Lung microvascular endothelial cell (primary cell): ENCODE data around the gene GSTT2B. TPM values are rescaled to one million over a fixed set of nuclear protein-coding genes. Genes with fewer than 3 reads are reported as not detected.
"Not testable (repeated sequence)": the region's sequence is repeated elsewhere in the genome, so short reads cannot be mapped to it uniquely, and the experiment has no call there.

Experiments
- DNase-seq, 2 donors: peaks; one replicate each; pipeline versions ENCODE4 v3.0.0 to v3.0.0-alpha.2; 2010; ENCODE audit warnings: low read depth in 2 of 2
- total RNA-seq: library from RNA; depleted of rRNA; stranded (reverse); fragments of >200 nt; gene quantifications from 2 replicates; pipeline ENCODE4 v1.2.1, GENCODE V29; 2014

Gene GSTT2B
- total RNA-seq, result 0.65 and 4.0 TPM in 2 replicates

- DNase-seq, result not testable (repeated sequence)
These were observed at the start of gene GSTT2B for GRCh38 chr22:23961084-23961771. Gene GSTT2B, minus strand, starts transcription at chr22:23961195. Its CDS starts 64 bp downstream, at chr22:23961131.

- no peak for DNase-seq
These were observed 49.0 kb upstream of the GSTT2B start for GRCh38 chr22:24010018-24010391.

- no peak for DNase-seq
These were observed 48.4 kb upstream of the GSTT2B start for GRCh38 chr22:24009227-24010017.

- DNase-seq, result no peak
These were observed 47.6 kb upstream of the GSTT2B start for GRCh38 chr22:24008381-24009226.

GRCh38 chr22:24008022-24008283, 47.0 kb upstream of the GSTT2B start:
- no peak for DNase-seq

- DNase-seq, result no peak
These were observed 46.4 kb upstream of the GSTT2B start for GRCh38 chr22:24007253-24008021.

- no peak for DNase-seq
These were observed 45.9 kb upstream of the GSTT2B start for GRCh38 chr22:24006914-24007214.

- DNase-seq, result no peak
These were observed 45.4 kb upstream of the GSTT2B start for GRCh38 chr22:24006207-24006913.

- no peak for DNase-seq
These were observed 44.2 kb upstream of the GSTT2B start, which contains the start of gene GSTT4 for GRCh38 chr22:24005201-24005600. Gene GSTT4, minus strand, starts transcription at chr22:24005453. Its CDS starts 97 bp downstream, at chr22:24005356.

GRCh38 chr22:24003887-24004286, 42.9 kb upstream of the GSTT2B start:
- DNase-seq, result no peak

- no peak for DNase-seq
These were observed 41.9 kb upstream of the GSTT2B start for GRCh38 chr22:24002851-24003250.

- no peak for DNase-seq
These were observed 41.3 kb upstream of the GSTT2B start for GRCh38 chr22:24002272-24002671.

- peak in 1 of 2 donors; percentile 3 for DNase-seq
These were observed 40.3 kb upstream of the GSTT2B start for GRCh38 chr22:24001314-24001713.

- peak in 1 of 2 donors; percentile 6 for DNase-seq
These were observed 38.8 kb upstream of the GSTT2B start for GRCh38 chr22:23999779-24000178.

- no peak for DNase-seq
These were observed 36.1 kb upstream of the GSTT2B start for GRCh38 chr22:23997092-23997491.

GRCh38 chr22:23993581-23994177, 32.7 kb upstream of the GSTT2B start:
- not testable (repeated sequence) for DNase-seq

- not testable (repeated sequence) for DNase-seq
These were observed 32.1 kb upstream of the GSTT2B start for GRCh38 chr22:23993080-23993479.

GRCh38 chr22:23989583-23990244, 28.7 kb upstream of the GSTT2B start:
- peak in 1 of 2 donors; percentile 49 for DNase-seq

GRCh38 chr22:23986538-23987178, 25.7 kb upstream of the GSTT2B start:
- DNase-seq, result not testable (repeated sequence)
